IMR-90 (cell line): Measurements from ENCODE around the gene KCNQ1. TPM values are rescaled to one million over a fixed set of nuclear protein-coding genes. Genes with fewer than 3 reads are reported as not detected.

Source experiments
- ATAC-seq: fragments of 200-7000 bp; cut with Tn5 transposase; 2 replicates; pipeline ENCODE4 v1.9.1; 2020; ENCODE audit warnings: low read depth, mild to moderate bottlenecking, moderate library complexity
- BruUV-seq: library from RNA; stranded (reverse); fragments of 400-500 nt; replicated peaks from 2 replicates; lab custom pipeline; 2021; lab: Mats Ljungman, UMichigan
- CTCF ChIA-PET: fragments of 300-600 bp; formaldehyde crosslinking; extraction: SDS; loops from one replicate; lab custom pipeline; 2021; ENCODE audit warnings: antibody characterized with exemption; lab: Yijun Ruan, JAX
- POLR2A ChIA-PET: fragments of 300-600 bp; sonication (Branson Sonifier 250); formaldehyde crosslinking; loops from one replicate; lab custom pipeline; 2022; ENCODE audit warnings: antibody characterized with exemption; ENCODE audit not compliant: unreplicated experiment; lab: Charles Lee
- DNase-seq: peaks from one replicate; pipeline ENCODE4 v3.0.0; 2013
- H2AFZ ChIP-seq: replicated peaks from 2 replicates; pipeline ENCODE3; 2013; ENCODE audit warnings: low read length, mild to moderate bottlenecking; ENCODE audit not compliant: poor library complexity
- H2AK5ac ChIP-seq: 2 replicates; pipeline ENCODE4 v1.6.1; 2013; ENCODE audit warnings: low read depth, low read length, inconsistent platforms
- H2AK9ac ChIP-seq: replicated peaks from 2 replicates; pipeline ENCODE3; 2013; ENCODE audit warnings: mild to moderate bottlenecking, low read depth, low read length, moderate library complexity; ENCODE audit not compliant: poor library complexity
- H2BK120ac ChIP-seq: 2 replicates; pipeline ENCODE4 v1.6.1; 2013; ENCODE audit warnings: low read depth, low read length, inconsistent platforms
- H2BK15ac ChIP-seq: 3 replicates; pipeline ENCODE4 v1.6.1; 2013; ENCODE audit warnings: low read depth, low read length, inconsistent platforms
- H2BK20ac ChIP-seq: 2 replicates; pipeline ENCODE4 v1.6.1; 2013; ENCODE audit warnings: low read depth, mild to moderate bottlenecking, inconsistent platforms, low read length, moderate library complexity
- H2BK5ac ChIP-seq: 2 replicates; pipeline ENCODE4 v1.6.1; 2013; ENCODE audit warnings: mild to moderate bottlenecking, low read depth, low read length, inconsistent platforms; ENCODE audit not compliant: poor library complexity, severe bottlenecking
- H3K14ac ChIP-seq: replicated peaks from 2 replicates; pipeline ENCODE4 v1.6.1; 2013; ENCODE audit warnings: low read depth, low read length, inconsistent platforms
- H3K18ac ChIP-seq: 2 replicates; pipeline ENCODE4 v1.6.1; 2013; ENCODE audit warnings: low read depth, low read length, control low read depth
- H3K23ac ChIP-seq: 2 replicates; pipeline ENCODE4 v1.6.1; 2013; ENCODE audit warnings: low read depth, low read length, inconsistent platforms
- H3K27ac ChIP-seq: 2 replicates; pipeline ENCODE4 v1.5.1; 2013; ENCODE audit warnings: mild to moderate bottlenecking, control low read depth, low read length; ENCODE audit not compliant: insufficient read depth
- H3K27me3 ChIP-seq: 2 replicates; pipeline ENCODE4 v1.6.1; 2013; ENCODE audit warnings: low read length; ENCODE audit not compliant: control insufficient read depth, insufficient read depth
- H3K36me3 ChIP-seq: 2 replicates; pipeline ENCODE4 v1.6.1; 2013; ENCODE audit warnings: low read length, mixed read lengths; ENCODE audit not compliant: control insufficient read depth, insufficient read depth
- H3K4ac ChIP-seq: 2 replicates; pipeline ENCODE4 v1.6.1; 2013; ENCODE audit warnings: low read depth, low read length, inconsistent platforms
- H3K4me1 ChIP-seq: 2 replicates; pipeline ENCODE4 v1.6.1; 2013; ENCODE audit warnings: low read length, mixed read lengths; ENCODE audit not compliant: control insufficient read depth, insufficient read depth
- H3K4me2 ChIP-seq: 2 replicates; pipeline ENCODE4 v1.6.1; 2013; ENCODE audit warnings: low read depth, mild to moderate bottlenecking, control low read depth, low read length, moderate library complexity
- H3K4me3 ChIP-seq: 2 replicates; pipeline ENCODE4 v1.5.1; 2013; ENCODE audit warnings: low read depth, mild to moderate bottlenecking, control low read depth, low read length, moderate library complexity; ENCODE audit not compliant: insufficient read depth
- H3K56ac ChIP-seq: 2 replicates; pipeline ENCODE4 v1.6.1; 2013; ENCODE audit warnings: low read length, inconsistent platforms; ENCODE audit not compliant: insufficient read depth; ENCODE audit errors: extremely low read depth
- H3K79me1 ChIP-seq, 2 experiments: 2 replicates each; pipeline ENCODE4 v1.6.1; 2013; ENCODE audit warnings: low read length in 2 of 2, inconsistent platforms in 1 of 2, low read depth in 1 of 2
- H3K9ac ChIP-seq: 2 replicates; pipeline ENCODE4 v1.6.1; 2013; ENCODE audit warnings: low read depth, low read length, control low read depth
- H3K9me1 ChIP-seq: 2 replicates; pipeline ENCODE4 v1.6.1; 2013; ENCODE audit warnings: low read length, inconsistent platforms; ENCODE audit not compliant: insufficient read depth
- H3K9me3 ChIP-seq: 2 replicates; pipeline ENCODE4 v1.6.1; 2013; ENCODE audit warnings: low read length; ENCODE audit not compliant: control insufficient read depth, insufficient read depth
- H4K20me1 ChIP-seq: 2 replicates; pipeline ENCODE4 v1.6.1; 2013; ENCODE audit warnings: low read length, inconsistent platforms; ENCODE audit not compliant: insufficient read depth
- H4K5ac ChIP-seq: 2 replicates; pipeline ENCODE4 v1.6.1; 2013; ENCODE audit warnings: mild to moderate bottlenecking, low read depth, low read length, control low read depth
- H4K8ac ChIP-seq, 2 experiments: 2 replicates each; pipeline ENCODE4 v1.6.1; 2013; ENCODE audit warnings: low read depth in 2 of 2, low read length in 2 of 2, control low read depth in 1 of 2, inconsistent platforms in 1 of 2
- H4K91ac ChIP-seq: 2 replicates; pipeline ENCODE4 v1.6.1; 2013; ENCODE audit warnings: low read depth, low read length, inconsistent platforms; ENCODE audit not compliant: insufficient read depth
- BHLHE40 ChIP-seq: fragments of 150-350 bp; IDR thresholded peaks from 2 replicates; pipeline ENCODE4 v1.6.1; 2016; ENCODE audit warnings: mild to moderate bottlenecking, low read depth, low read length
- CHD1 ChIP-seq: IDR thresholded peaks from 2 replicates; pipeline ENCODE4 v1.6.1; 2012; ENCODE audit warnings: low read depth, low read length, improper control_type of control experiment
- MAZ ChIP-seq: IDR thresholded peaks from 2 replicates; pipeline ENCODE4 v1.6.1; 2012; ENCODE audit warnings: low read depth, mild to moderate bottlenecking, low read length, improper control_type of control experiment, moderate library complexity, borderline replicate concordance
- WGBS, 2 experiments: methylation state at CpG; one replicate each; pipeline versions ENCODE4 v1.1.5 to v1.1.7; 2013; ENCODE audit warnings: missing lambda C conversion rate in 2 of 2; ENCODE audit not compliant: insufficient read length in 1 of 2; ENCODE audit errors: extremely low coverage in 2 of 2; 5-methylcytosine and 5-hydroxymethylcytosine counted together
- dilution Hi-C: fragments of 300-500 bp; cut with HindIII; formaldehyde crosslinking; loops from one replicate; pipeline ENCODE4 v1.14.3; 2018; ENCODE audit warnings: low sequenced_read_pairs; ENCODE audit not compliant: unreplicated experiment
- in situ Hi-C: fragments of 300-500 bp; cut with MboI; formaldehyde crosslinking; loops from 3 replicates; pipeline ENCODE4 v1.14.3; 2019; ENCODE audit warnings: low sequenced_read_pairs, inconsistent platforms, mixed read lengths
- intact Hi-C: fragments of 100-400 bp; cut with micrococcal nuclease; formaldehyde crosslinking; loops from 2 replicates; pipeline ENCODE4 v1.10.0; 2022
- polyA plus RNA-seq, 3 experiments: library from polyadenylated mRNA; depleted of rRNA; stranded (reverse); fragments of >200 nt; gene quantifications; 2 replicates each; pipeline ENCODE4 v1.2.3, GENCODE V29; 2012; ENCODE audit warnings: low replicate concordance in 1 of 3
- total RNA-seq: library from RNA; depleted of rRNA; stranded (reverse); fragments of >200 nt; gene quantifications from 2 replicates; pipeline ENCODE4 v1.2.3, GENCODE V29; 2012

Gene KCNQ1
- total and polyA plus RNA-seq, 2 of the 4 experiments (the other 2 are of a cell fraction) = 0.07 TPM; not detected in 1

DNA sequence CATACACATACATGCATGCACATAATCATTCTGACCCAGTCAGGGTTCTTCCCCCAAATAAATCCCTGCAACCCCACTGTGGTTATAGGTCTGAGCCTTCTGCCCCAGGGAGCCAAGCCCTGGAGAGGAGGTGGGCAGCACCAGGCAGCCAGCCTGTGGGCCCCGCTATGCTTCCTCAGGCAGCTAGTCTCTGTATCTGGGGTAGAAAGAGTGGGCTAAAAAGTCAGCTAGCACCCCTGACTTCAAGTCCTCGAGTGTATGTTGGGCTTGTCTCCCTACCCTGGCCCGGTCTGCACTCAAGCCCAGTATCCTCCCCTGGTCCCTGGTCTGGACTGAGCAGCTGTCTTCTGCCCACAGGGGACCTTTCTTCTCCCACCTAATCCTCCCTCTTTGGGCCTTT is 226.9 kb downstream of the KCNQ1 start:
- Histone ChIP-seq H2BK120ac (no peak overlapping the region), H3K9ac (no peak overlapping the region), H4K5ac (no peak overlapping the region), H4K20me1 (peaks cover 79% of the 10 kb centered on the region), H2AK5ac (no peak overlapping the region), H2AFZ (no peak overlapping the region), H3K9me3 (no peaks in the 10 kb centered on the region), H3K4me1 (no peaks in the 10 kb centered on the region), H3K4me3 (no peak overlapping the region), H3K36me3 (peaks cover 8% of the 10 kb centered on the region), H3K4me2 (no peak overlapping the region), H3K79me1 (peaks cover 12 to 57% of the 10 kb centered on the region in 2 experiments), H2AK9ac (no peak overlapping the region), H3K9me1 (peaks cover 14% of the 10 kb centered on the region), H3K4ac (no peak overlapping the region), H3K27me3 (peaks cover 7% of the 10 kb centered on the region; the same call in 1 of the 2 replicates), H4K8ac (no peak overlapping the region), H2BK5ac (no peak overlapping the region), H3K14ac (no peak overlapping the region), H2BK15ac (no peak overlapping the region), H3K23ac (no peak overlapping the region), H3K56ac (no peak overlapping the region), H3K27ac (no peak overlapping the region), H4K91ac (no peak overlapping the region), H3K18ac (no peak overlapping the region), H2BK20ac (no peak overlapping the region)
- WGBS, 2 experiments = 66% methylated on average over 2 of the region's 3 CpGs; no CpG with 5 or more reads in 1 of the 2 experiments
- intact Hi-C loops = no loop called here
- ChIA-PET POLR2A (no interaction called here), CTCF (no interaction called here)
- in situ Hi-C loops = no loop called here
- TF ChIP-seq BHLHE40 (no peak), CHD1 (no peak), MAZ (no peak)
- ATAC-seq (no peak), DNase-seq (no peak)
- BruUV-seq = no TSS peak
- dilution Hi-C loops = no loop called here
